HEK293 (cell line): ENCODE data around the gene ATP12A.

Source experiments
- TF ChIP-seq, protein P1 (sequence below): fragments of 450-650 bp; formaldehyde crosslinking; IDR thresholded peaks from 2 replicates; pipeline ENCODE4 v1.5.1; 2016; ENCODE audit warnings: missing biosample characterization, missing genetic modification characterization
- TF ChIP-seq, protein P2 (sequence below): fragments of 450-650 bp; formaldehyde crosslinking; IDR thresholded peaks from 2 replicates; pipeline ENCODE4 v1.5.1; 2016; ENCODE audit warnings: missing biosample characterization, missing genetic modification characterization, borderline replicate concordance

DNA sequence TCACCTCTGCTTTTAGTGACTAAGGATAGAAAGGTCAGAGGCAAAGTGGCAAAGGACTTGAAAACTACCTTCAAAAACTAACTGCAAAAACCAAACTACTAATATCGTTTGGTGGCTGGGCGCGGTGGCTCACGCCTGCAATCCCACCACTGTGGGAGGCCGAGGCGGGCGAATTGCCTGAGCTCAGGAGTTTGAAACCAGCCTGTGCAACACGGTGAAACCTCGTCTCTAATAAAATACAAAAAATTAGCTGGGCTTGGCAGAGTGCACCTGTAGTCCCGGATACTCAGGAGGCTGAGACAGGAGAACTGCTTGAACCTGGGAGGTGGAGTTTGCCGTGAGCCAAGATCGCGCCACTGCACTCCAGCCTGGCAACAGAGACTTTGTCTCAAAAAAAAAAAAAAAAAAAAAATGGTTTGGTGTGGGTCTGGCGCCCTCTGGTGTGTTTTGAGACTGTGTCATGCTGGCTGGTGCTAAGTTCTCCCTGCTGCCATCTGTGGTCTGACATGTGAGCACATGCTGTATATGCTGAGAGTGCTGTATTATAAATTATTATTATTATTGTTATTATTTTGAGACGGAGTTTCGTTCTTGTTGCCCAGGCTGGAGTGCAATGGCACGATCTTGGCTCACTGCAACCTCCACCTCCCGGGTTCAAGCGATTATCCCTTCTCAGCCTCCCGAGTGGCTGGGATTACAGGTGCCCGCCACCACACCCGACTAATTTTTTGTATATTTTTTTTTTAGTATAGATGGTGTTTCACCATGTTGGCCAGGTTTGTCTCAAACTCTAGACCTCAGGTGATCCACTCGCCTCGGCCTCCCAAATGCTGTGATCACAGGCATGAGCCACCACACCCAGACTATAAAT lies 47.8 kb downstream of the ATP12A start:
- TF ChIP-seq, protein P1, sequence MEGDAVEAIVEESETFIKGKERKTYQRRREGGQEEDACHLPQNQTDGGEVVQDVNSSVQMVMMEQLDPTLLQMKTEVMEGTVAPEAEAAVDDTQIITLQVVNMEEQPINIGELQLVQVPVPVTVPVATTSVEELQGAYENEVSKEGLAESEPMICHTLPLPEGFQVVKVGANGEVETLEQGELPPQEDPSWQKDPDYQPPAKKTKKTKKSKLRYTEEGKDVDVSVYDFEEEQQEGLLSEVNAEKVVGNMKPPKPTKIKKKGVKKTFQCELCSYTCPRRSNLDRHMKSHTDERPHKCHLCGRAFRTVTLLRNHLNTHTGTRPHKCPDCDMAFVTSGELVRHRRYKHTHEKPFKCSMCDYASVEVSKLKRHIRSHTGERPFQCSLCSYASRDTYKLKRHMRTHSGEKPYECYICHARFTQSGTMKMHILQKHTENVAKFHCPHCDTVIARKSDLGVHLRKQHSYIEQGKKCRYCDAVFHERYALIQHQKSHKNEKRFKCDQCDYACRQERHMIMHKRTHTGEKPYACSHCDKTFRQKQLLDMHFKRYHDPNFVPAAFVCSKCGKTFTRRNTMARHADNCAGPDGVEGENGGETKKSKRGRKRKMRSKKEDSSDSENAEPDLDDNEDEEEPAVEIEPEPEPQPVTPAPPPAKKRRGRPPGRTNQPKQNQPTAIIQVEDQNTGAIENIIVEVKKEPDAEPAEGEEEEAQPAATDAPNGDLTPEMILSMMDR (tag by site-specific recombination) = peak; percentile 81
- TF ChIP-seq, protein P2, sequence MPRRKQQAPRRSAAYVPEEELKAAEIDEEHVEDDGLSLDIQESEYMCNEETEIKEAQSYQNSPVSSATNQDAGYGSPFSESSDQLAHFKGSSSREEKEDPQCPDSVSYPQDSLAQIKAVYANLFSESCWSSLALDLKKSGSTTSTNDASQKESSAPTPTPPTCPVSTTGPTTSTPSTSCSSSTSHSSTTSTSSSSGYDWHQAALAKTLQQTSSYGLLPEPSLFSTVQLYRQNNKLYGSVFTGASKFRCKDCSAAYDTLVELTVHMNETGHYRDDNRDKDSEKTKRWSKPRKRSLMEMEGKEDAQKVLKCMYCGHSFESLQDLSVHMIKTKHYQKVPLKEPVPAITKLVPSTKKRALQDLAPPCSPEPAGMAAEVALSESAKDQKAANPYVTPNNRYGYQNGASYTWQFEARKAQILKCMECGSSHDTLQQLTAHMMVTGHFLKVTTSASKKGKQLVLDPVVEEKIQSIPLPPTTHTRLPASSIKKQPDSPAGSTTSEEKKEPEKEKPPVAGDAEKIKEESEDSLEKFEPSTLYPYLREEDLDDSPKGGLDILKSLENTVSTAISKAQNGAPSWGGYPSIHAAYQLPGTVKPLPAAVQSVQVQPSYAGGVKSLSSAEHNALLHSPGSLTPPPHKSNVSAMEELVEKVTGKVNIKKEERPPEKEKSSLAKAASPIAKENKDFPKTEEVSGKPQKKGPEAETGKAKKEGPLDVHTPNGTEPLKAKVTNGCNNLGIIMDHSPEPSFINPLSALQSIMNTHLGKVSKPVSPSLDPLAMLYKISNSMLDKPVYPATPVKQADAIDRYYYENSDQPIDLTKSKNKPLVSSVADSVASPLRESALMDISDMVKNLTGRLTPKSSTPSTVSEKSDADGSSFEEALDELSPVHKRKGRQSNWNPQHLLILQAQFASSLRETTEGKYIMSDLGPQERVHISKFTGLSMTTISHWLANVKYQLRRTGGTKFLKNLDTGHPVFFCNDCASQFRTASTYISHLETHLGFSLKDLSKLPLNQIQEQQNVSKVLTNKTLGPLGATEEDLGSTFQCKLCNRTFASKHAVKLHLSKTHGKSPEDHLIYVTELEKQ (tag by site-specific recombination) = no peak
